Muscle layer of duodenum (tissue), 2 donors: Measurements from ENCODE around the gene KCNJ13.

Experiments used
- H3K27ac ChIP-seq: one replicate; pipeline ENCODE4 v1.7.0; 2013; ENCODE audit warnings: mild to moderate bottlenecking, low read length
- H3K27me3 ChIP-seq: one replicate; pipeline ENCODE4 v1.7.0; 2013; ENCODE audit warnings: low read depth, mild to moderate bottlenecking, control low read depth, low read length
- H3K36me3 ChIP-seq, 2 donors: one replicate each; pipeline ENCODE4 v1.7.0; 2013; ENCODE audit warnings: low read length in 2 of 2, control low read depth in 1 of 2, mild to moderate bottlenecking in 1 of 2; ENCODE audit not compliant: insufficient read depth in 2 of 2, control insufficient read depth in 1 of 2
- H3K4me1 ChIP-seq, 2 donors: one replicate each; pipeline ENCODE4 v1.7.0; 2013; ENCODE audit warnings: low read length in 2 of 2, mild to moderate bottlenecking in 2 of 2, control low read depth in 1 of 2, moderate library complexity in 1 of 2; ENCODE audit not compliant: insufficient read depth in 2 of 2, control insufficient read depth in 1 of 2
- H3K4me3 ChIP-seq, 2 donors: one replicate each; pipeline ENCODE4 v1.7.0; 2013; ENCODE audit warnings: low read length in 2 of 2, low read depth in 1 of 2, mild to moderate bottlenecking in 1 of 2
- H3K9me3 ChIP-seq, 2 donors: one replicate each; pipeline ENCODE4 v1.7.0; 2013; ENCODE audit warnings: low read length in 2 of 2, control low read depth in 1 of 2, mild to moderate bottlenecking in 1 of 2; ENCODE audit not compliant: control insufficient read depth in 1 of 2
- donor health status: healthy.

KCNJ13 gene

DNA sequence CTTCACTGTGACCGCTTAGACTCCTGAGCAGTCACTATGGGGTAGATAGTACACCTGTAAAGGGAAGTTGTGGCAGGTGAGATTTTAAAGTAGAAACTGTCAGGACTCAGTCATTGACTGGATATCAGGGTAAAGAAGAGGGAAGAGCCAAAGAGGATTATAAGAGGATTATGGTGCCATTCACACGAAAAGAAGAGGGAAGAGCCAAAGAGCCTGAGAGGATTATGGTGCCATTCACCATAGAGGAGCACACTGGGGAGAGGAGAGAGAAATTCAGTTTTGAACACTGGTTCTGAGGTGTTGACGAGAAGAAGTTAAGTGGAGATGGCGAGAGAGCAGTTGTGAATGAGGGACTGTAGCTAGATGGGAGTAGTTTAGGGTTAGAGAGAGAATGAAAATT is 16.9 kb upstream of the KCNJ13 start:
- Histone ChIP-seq H3K36me3 (peaks cover 64 to 66% of the 10 kb centered on the region in 2 donors), H3K27ac (no peak overlapping the region), H3K9me3 (no peaks in the 10 kb centered on the region), H3K27me3 (no peaks in the 10 kb centered on the region), H3K4me3 (no peak overlapping the region), H3K4me1 (no peaks in the 10 kb centered on the region)

DNA sequence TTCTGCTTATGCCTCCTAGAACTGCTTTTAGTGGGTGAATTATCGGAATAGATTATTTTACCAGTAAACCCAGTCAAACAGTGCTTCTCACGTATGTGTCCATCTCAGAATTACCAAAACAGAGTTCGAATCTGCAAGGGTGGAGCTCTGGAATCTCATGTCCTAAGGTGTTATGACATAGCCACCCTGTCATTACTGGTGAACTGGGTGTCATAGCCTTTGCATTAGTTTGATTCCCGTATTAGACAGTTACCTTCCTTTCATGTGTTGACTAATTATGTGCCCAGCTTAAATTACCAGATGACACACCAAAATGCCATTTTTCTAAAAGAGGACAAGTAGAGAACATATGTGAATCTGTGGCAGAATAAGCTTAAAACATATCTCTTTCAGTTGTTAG is 15.2 kb upstream of the KCNJ13 start:
- Histone ChIP-seq H3K36me3 (peaks cover 75 to 78% of the 10 kb centered on the region in 2 donors), H3K27me3 (no peaks in the 10 kb centered on the region), H3K4me1 (no peaks in the 10 kb centered on the region), H3K4me3 (no peak overlapping the region), H3K27ac (no peak overlapping the region), H3K9me3 (no peaks in the 10 kb centered on the region)

DNA sequence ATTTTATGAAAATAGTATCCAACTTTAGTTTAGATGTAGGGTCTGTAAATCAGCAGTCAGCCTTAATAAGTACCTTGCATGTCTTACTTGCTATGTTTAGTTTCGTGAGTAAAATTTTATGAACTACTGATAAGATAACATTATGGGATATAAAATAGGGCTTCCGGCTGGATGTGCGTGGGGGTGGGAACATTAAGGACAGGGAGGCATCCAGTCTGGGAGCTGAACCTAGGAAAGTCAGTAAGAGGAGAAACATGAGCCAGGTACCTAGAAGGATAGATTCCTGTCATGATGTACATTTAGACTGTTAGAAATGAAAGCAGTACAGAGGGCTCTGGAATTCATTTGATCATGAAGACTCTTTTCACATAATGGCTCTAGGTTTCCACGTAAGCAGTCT is 12.7 kb upstream of the KCNJ13 start:
- H3K4me1 ChIP-seq: no peaks in the 10 kb centered on the region
- H3K27ac ChIP-seq: no peak overlapping the region
- peaks cover 61 to 66% of the 10 kb centered on the region in 2 donors for H3K36me3 ChIP-seq
- no peaks in the 10 kb centered on the region for H3K27me3 ChIP-seq
- H3K4me3 ChIP-seq: no peak overlapping the region
- no peaks in the 10 kb centered on the region for H3K9me3 ChIP-seq

DNA sequence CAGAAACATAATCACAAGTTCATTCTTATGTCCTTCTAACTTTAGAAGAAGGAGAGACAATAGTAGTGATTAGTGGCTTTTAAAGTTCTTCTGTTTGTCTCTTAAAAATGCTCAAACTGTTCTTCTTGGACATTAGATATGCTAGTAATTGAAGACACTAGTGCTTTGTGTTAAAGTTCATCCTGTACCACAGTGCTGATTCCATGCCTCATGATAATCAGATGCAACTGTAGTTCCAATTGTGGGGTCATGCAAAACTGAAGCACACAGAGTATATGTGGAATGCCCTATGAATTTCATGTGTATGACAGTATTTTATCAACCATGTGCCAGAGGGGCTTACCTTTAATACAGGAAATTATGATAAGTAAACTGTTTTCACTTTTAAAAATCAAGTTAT is 11.4 kb upstream of the KCNJ13 start:
- Histone ChIP-seq H3K4me3 (no peak overlapping the region), H3K36me3 (peaks cover 55 to 56% of the 10 kb centered on the region in 2 donors), H3K4me1 (no peaks in the 10 kb centered on the region), H3K27me3 (no peaks in the 10 kb centered on the region), H3K27ac (no peak overlapping the region), H3K9me3 (no peaks in the 10 kb centered on the region)

DNA sequence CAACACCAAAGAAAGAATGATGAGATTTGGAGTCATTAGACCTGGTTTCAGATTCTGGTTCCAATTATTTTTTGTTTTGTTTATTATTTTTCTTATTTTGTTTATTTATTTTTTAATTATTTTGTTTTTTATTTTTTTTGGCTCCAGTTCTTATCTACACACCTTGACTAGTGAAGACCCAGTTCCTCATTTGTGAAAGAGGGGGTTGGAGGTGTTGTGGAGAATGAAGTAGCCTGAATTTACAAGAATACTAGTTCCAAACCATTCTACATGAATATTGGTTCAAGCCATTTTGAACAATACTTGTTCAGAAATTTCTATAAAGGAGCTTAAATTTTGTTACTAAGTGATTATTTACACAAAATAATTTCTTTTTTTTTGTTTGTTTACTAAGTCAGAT is 6.9 kb upstream of the KCNJ13 start:
- H3K4me1 ChIP-seq: peaks cover 5 to 9% of the 10 kb centered on the region in 2 donors
- H3K36me3 ChIP-seq: peaks cover 21 to 22% of the 10 kb centered on the region in 2 donors
- no peak overlapping the region for H3K4me3 ChIP-seq
- no peak overlapping the region for H3K27ac ChIP-seq
- H3K9me3 ChIP-seq: no peaks in the 10 kb centered on the region
- no peaks in the 10 kb centered on the region for H3K27me3 ChIP-seq

DNA sequence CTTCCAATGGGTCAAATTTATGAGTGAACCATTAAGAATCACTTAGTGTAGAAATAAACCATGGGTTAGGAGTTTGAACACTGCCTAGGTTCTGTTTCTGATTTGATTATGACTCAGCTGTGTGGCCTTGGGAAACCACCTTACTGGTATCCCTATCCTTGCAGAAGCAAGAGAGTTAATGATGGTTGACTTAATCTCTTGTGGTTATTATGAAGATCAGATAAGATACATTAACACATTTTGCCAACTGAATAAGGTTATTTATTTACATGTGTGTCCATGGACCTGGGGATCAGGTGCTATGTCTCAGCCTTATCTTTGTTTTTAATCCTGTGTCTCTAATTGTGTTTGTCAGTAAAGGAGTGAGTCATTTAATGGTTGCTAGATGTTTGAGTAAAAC is 5.4 kb upstream of the KCNJ13 start:
- H3K27ac ChIP-seq: no peak overlapping the region
- H3K4me1 ChIP-seq: peaks cover 5 to 9% of the 10 kb centered on the region in 2 donors

DNA sequence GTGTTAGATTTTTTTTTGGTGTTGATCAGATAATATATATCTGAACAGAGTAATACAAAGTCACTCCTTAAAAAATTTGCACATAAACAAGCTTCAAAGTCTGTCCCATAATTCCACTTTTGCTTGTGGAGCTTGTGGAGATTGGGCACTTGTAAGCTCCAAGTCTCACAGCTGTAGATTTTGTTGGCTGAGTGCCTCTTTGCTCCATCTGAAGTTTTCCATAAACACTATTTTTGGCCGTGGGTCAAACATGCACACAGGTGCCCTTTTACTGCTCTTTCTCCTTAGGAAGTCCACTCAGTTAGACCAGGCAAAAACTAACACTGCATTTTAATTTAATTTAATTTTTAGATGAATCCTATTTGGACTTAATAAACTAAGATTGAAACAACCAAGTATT is 3.6 kb upstream of the KCNJ13 start:
- Histone ChIP-seq H3K4me1 (peaks cover 5 to 13% of the 10 kb centered on the region in 2 donors), H3K36me3 (peaks cover under 1 to 3% of the 10 kb centered on the region in 2 donors), H3K9me3 (no peaks in the 10 kb centered on the region), H3K27ac (no peak overlapping the region), H3K4me3 (no peak overlapping the region), H3K27me3 (no peaks in the 10 kb centered on the region)

More for the DNA sequence above, 5.4 kb upstream of the KCNJ13 start:
- H3K27me3 ChIP-seq: no peaks in the 10 kb centered on the region
- H3K9me3 ChIP-seq: no peaks in the 10 kb centered on the region
- no peak overlapping the region for H3K4me3 ChIP-seq
- H3K36me3 ChIP-seq: peaks cover 7 to 8% of the 10 kb centered on the region in 2 donors

DNA sequence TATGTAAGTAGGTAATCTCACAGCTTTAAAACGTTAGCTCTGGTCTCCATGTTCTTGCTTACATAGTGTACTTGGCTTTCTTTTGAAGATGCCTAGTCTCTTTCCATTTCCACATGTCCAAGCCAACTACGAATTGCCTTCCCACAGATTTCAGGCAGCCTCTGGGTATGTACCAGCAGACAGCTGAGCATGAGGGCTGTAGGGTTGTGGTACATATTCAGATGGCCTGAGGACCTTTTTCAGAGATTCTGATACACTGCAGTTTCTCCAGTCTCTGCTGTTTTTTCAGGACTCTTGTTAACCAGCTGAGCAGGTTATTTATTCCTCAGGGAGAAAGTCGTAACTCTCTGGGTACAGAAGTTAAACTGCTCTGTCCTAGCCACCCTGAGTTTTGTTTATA is 3.1 kb upstream of the KCNJ13 start:
- Histone ChIP-seq H3K9me3 (no peaks in the 10 kb centered on the region), H3K27ac (no peak overlapping the region), H3K27me3 (no peaks in the 10 kb centered on the region), H3K4me1 (peaks cover 5 to 13% of the 10 kb centered on the region in 2 donors), H3K4me3 (no peak overlapping the region), H3K36me3 (no peaks in the 10 kb centered on the region)

DNA sequence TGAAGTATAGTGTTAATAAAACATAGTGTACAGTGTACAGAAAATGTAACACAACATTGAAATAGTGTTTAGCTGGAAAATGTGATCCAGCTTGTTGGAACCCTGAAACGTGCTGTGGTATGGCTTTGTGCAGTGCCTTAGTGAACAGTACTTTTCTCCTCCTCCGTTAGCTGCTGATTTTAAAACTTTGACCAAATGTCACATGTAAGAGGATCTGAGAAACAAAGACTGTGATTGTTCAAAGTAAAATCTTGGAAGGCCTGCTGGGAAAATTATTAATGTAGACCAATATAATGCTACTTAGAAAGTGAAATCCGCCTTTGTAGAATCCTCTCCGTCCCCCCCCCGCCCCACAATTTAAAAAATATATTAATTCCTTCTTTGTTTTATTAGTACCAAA is 911 bp upstream of the KCNJ13 start:
- Histone ChIP-seq H3K9me3 (no peaks in the 10 kb centered on the region), H3K36me3 (no peaks in the 10 kb centered on the region), H3K4me1 (peaks cover 5 to 13% of the 10 kb centered on the region in 2 donors), H3K27me3 (no peaks in the 10 kb centered on the region), H3K27ac (no peak overlapping the region), H3K4me3 (no peak overlapping the region)

DNA sequence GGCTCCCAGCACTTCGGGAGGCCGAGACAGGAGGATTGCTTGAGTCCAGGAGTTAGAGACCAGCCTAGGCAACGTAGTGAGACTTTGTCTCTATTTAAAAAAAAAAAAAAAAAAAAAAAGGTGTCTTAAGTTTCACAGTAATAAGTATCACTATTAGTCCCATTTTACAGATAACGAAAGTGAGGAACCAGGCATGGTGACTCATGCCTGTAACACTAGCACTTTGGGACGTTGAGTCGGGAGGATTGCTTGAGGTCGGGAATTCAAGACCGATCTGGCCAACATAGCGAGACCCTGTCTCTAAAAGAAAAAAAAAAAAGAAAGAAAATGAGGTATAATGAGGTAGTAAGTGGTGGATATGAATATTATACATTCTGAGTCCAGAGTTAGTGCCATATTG is 2.5 kb downstream of the KCNJ13 start:
- Histone ChIP-seq H3K9me3 (no peaks in the 10 kb centered on the region), H3K4me1 (peaks cover 0 to 4% of the 10 kb centered on the region in 2 donors), H3K27ac (no peak overlapping the region), H3K4me3 (no peak overlapping the region), H3K36me3 (peaks cover 9 to 12% of the 10 kb centered on the region in 2 donors), H3K27me3 (no peaks in the 10 kb centered on the region)

DNA sequence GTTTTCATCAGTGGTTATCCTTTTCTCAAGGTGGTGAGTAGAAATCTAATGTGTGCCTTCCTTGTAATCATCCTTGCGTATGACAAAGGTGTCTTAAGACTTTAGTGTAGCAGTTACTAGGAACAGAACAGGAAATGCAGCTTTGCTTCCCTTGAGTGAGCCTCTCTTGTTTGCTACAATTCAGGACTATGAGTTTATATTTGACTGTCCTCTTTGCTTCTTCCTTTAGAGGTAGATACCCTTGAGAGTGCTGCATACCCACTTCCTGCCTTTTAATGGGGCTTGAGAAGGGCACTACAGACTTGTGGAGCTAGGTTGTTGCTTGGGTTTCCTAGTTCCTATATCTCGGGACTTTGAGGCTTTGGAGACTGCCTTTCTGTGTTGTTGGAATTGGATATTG is 3.8 kb downstream of the KCNJ13 start:
- H3K27ac ChIP-seq: no peak overlapping the region
- no peaks in the 10 kb centered on the region for H3K9me3 ChIP-seq
- peaks cover 0 to 4% of the 10 kb centered on the region in 2 donors for H3K4me1 ChIP-seq
- H3K4me3 ChIP-seq: no peak overlapping the region
- peaks cover 20 to 25% of the 10 kb centered on the region in 2 donors for H3K36me3 ChIP-seq
- H3K27me3 ChIP-seq: no peaks in the 10 kb centered on the region

DNA sequence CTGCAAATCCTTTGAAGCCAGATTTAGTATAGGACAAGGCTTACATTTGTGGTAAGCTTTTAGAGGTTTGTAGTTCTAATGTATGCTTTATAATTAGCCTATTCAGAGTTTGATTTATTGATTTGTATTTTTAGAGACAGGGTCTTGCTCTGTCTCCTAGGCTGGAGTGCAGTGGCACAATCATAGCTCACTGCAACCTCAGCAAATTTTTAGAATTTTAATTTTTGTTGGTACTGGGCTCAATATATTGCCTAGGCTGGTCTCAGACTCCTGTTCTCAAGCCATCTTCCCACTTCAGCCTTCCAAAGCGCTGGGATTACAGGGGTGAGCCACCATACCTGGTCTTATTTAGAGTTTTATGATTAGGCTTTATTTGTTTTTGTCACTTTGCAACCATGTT is 4.5 kb downstream of the KCNJ13 start:
- Histone ChIP-seq H3K9me3 (no peaks in the 10 kb centered on the region), H3K4me1 (peaks cover 0 to 4% of the 10 kb centered on the region in 2 donors), H3K27ac (no peak overlapping the region), H3K36me3 (peaks cover 22 to 26% of the 10 kb centered on the region in 2 donors), H3K27me3 (no peaks in the 10 kb centered on the region), H3K4me3 (no peak overlapping the region)
